ENCODE data around the gene PLCG2.

The PLCG2 gene

GRCh38 chr16:81918927-81919326 is 139.8 kb downstream of the PLCG2 start:
- Histone ChIP-seq H3K4me1 (ENCODE audit: control insufficient read depth, insufficient read depth, low read length) (no peaks in the 10 kb centered on the region), H3K9me3 (ENCODE audit: control insufficient read depth, insufficient read depth, low read length) (no peaks in the 10 kb centered on the region), H3K36me3 (ENCODE audit: control insufficient read depth, insufficient read depth, low read length) (no peaks in the 10 kb centered on the region), H3K9ac (ENCODE audit: low read depth, low read length) (no peak overlapping the region), H3K27me3 (ENCODE audit: control insufficient read depth, insufficient read depth, low read length) (no peaks in the 10 kb centered on the region), H3K27ac (ENCODE audit: low read depth, low read length) (no peak overlapping the region), H3K4me3 (ENCODE audit: low read depth, low read length) (no peak overlapping the region)

DNA sequence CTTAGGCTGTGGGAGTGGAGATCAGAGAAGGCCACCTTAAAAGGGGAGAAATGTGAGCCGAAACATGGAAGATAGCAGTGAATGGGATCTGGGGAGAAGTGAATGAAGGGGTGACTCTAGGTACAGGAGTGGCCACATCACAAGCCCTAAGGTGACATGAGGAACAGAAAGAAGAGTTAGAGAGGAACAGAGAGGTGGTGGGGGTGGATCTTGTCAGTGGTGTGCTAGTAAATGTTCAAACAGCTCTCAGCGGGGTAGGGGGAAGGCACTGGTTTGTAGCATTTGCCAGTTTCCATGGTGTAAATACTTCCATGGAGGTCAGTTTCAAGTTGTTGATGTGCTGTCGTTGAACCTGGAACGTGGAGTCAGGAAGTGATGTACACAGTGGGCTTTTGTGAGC is 141.4 kb downstream of the PLCG2 start:
- Histone ChIP-seq H3K4me1 (ENCODE audit: control insufficient read depth, insufficient read depth, low read length) (no peaks in the 10 kb centered on the region), H3K27me3 (ENCODE audit: control insufficient read depth, insufficient read depth, low read length) (no peaks in the 10 kb centered on the region), H3K9me3 (ENCODE audit: control insufficient read depth, insufficient read depth, low read length) (no peaks in the 10 kb centered on the region), H3K9ac (ENCODE audit: low read depth, low read length) (no peak overlapping the region), H3K4me3 (ENCODE audit: low read depth, low read length) (no peak overlapping the region), H3K27ac (ENCODE audit: low read depth, low read length) (no peak overlapping the region), H3K36me3 (ENCODE audit: control insufficient read depth, insufficient read depth, low read length) (no peaks in the 10 kb centered on the region)

GRCh38 chr16:81921085-81921814 is 142.2 kb downstream of the PLCG2 start:
- Histone ChIP-seq H3K4me3 (ENCODE audit: low read depth, low read length) (no peak overlapping the region), H3K27me3 (ENCODE audit: control insufficient read depth, insufficient read depth, low read length) (no peaks in the 10 kb centered on the region), H3K27ac (ENCODE audit: low read depth, low read length) (no peak overlapping the region), H3K9me3 (ENCODE audit: control insufficient read depth, insufficient read depth, low read length) (no peaks in the 10 kb centered on the region), H3K36me3 (ENCODE audit: control insufficient read depth, insufficient read depth, low read length) (no peaks in the 10 kb centered on the region), H3K4me1 (ENCODE audit: control insufficient read depth, insufficient read depth, low read length) (no peaks in the 10 kb centered on the region), H3K9ac (ENCODE audit: low read depth, low read length) (no peak overlapping the region)

DNA sequence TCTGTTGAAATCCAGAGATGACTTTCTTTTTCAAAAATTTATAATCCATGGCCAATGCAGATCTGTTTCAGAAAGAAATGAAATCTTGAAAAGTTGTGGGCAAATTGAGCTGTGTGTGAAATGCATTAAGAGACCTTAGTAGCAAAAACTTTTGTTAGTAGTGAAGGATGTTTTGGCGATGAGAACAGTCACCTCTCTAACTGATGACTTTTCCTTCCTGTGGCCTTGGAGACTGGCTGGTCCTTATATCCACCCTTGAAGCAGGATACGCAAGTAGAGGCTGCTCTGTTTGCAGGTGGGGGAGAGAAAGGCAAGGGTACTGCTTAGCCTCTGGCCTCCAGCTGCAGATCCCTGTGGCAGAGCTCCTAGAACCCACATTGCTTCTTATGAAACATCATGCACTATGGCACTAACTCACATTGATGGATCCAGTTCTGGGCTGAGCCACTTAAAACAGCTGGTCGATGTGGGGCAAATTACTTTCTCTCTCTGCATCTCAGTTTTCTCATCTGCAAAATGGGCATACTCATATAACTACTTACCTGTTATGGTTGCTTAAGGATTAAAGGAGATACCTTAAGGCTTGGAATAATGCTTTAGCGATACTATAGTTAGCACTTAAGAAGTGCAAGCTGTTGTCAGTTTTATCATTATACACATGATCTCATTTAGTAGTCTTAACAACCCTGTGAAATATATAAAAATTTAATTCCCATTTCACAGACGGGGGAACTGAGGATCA is 142.9 kb downstream of the PLCG2 start:
- Histone ChIP-seq H3K27me3 (ENCODE audit: control insufficient read depth, insufficient read depth, low read length) (no peaks in the 10 kb centered on the region), H3K36me3 (ENCODE audit: control insufficient read depth, insufficient read depth, low read length) (no peaks in the 10 kb centered on the region), H3K9ac (ENCODE audit: low read depth, low read length) (no peak overlapping the region), H3K9me3 (ENCODE audit: control insufficient read depth, insufficient read depth, low read length) (no peaks in the 10 kb centered on the region), H3K27ac (ENCODE audit: low read depth, low read length) (no peak overlapping the region), H3K4me3 (ENCODE audit: low read depth, low read length) (no peak overlapping the region), H3K4me1 (ENCODE audit: control insufficient read depth, insufficient read depth, low read length) (no peaks in the 10 kb centered on the region)

- no peak overlapping the region for H3K27ac ChIP-seq (ENCODE audit: low read depth, low read length)
- H3K4me1 ChIP-seq (ENCODE audit: control insufficient read depth, insufficient read depth, low read length), result no peaks in the 10 kb centered on the region
- H3K9ac ChIP-seq (ENCODE audit: low read depth, low read length), result no peak overlapping the region
- no peaks in the 10 kb centered on the region for H3K36me3 ChIP-seq (ENCODE audit: control insufficient read depth, insufficient read depth, low read length)
- no peak overlapping the region for H3K4me3 ChIP-seq (ENCODE audit: low read depth, low read length)
- H3K27me3 ChIP-seq (ENCODE audit: control insufficient read depth, insufficient read depth, low read length), result no peaks in the 10 kb centered on the region
- no peaks in the 10 kb centered on the region for H3K9me3 ChIP-seq (ENCODE audit: control insufficient read depth, insufficient read depth, low read length)
Measured at GRCh38 chr16:81923296-81923695, 144.2 kb downstream of the PLCG2 start.

DNA sequence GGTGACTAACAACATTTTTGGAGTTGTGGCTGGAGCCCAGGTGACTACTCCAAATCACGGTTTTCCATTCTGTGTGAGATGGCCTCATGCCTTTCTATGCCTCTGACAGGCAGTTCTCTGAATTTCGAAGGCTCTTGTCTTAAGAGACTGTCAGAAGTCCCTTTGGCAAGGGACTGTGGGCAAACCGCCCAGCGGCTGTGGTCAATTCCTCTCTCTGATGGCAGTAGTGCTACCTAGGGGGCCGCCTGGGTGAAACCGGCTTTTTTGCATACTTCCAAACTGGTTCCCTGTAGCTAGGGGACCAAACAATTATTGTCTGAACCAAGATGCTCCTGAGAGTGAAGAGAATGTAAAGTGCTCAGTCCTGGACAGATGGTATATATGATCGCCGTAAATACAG is 145.9 kb downstream of the PLCG2 start:
- Histone ChIP-seq H3K27ac (ENCODE audit: low read depth, low read length) (no peak overlapping the region), H3K4me3 (ENCODE audit: low read depth, low read length) (no peak overlapping the region), H3K4me1 (ENCODE audit: control insufficient read depth, insufficient read depth, low read length) (no peaks in the 10 kb centered on the region), H3K27me3 (ENCODE audit: control insufficient read depth, insufficient read depth, low read length) (no peaks in the 10 kb centered on the region), H3K36me3 (ENCODE audit: control insufficient read depth, insufficient read depth, low read length) (no peaks in the 10 kb centered on the region), H3K9ac (ENCODE audit: low read depth, low read length) (no peak overlapping the region), H3K9me3 (ENCODE audit: control insufficient read depth, insufficient read depth, low read length) (no peaks in the 10 kb centered on the region)

DNA sequence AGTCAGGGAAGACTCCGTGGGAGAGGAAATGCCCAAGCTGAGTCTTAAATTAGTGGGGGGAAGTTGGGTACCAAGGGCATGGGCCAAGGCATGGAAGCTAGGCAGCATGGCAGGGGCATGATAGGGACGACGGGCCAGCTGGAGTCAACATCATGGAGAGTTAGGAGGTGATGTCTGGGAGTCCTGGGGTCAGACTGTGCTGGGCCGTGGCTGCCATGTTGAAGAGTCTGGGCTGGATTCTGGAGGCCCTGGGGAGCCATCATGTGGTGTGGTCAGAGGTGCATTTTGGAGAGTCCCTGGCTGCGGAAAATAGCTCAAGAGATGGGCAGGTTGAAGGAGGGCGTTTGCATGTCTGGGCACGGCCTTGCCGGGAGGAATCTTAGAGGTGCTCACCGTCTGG is 146.9 kb downstream of the PLCG2 start:
- Histone ChIP-seq H3K9me3 (ENCODE audit: control insufficient read depth, insufficient read depth, low read length) (no peaks in the 10 kb centered on the region), H3K36me3 (ENCODE audit: control insufficient read depth, insufficient read depth, low read length) (no peaks in the 10 kb centered on the region)

DNA sequence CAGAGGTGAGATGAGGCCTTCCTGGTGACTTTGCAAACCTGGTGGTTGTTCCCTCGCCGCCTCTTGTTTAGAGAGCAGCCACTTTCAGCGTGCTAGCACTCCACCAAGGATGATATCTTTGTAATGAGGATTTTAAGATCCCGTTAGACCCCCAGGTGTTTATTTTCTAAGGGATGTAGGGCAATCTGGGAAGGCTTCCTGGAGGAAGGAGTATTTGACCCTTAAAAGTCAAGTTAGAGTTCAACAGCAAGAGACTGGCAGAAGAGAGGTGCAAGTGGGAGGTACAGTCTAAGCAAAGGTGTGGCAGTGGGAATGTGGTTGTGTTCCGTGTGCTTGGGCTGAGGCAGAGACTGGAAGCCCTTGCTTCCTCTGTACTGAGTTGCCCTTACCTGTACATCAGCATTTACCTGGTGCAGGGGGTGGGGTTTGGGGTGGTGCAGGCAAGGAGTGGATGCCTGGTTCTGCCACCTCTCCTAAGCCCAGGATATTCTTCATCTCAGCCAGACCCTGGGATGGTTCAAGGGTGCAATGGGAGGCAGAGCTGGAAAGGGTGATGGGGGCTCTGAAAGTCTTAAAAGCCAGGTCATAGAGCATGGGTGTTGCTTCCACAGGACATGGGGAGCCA is 148.6 kb downstream of the PLCG2 start:
- H3K4me1 ChIP-seq (ENCODE audit: control insufficient read depth, insufficient read depth, low read length), result no peaks in the 10 kb centered on the region

More for the DNA sequence above, 146.9 kb downstream of the PLCG2 start:
- Histone ChIP-seq H3K4me3 (ENCODE audit: low read depth, low read length) (no peak overlapping the region), H3K4me1 (ENCODE audit: control insufficient read depth, insufficient read depth, low read length) (no peaks in the 10 kb centered on the region), H3K27ac (ENCODE audit: low read depth, low read length) (no peak overlapping the region), H3K27me3 (ENCODE audit: control insufficient read depth, insufficient read depth, low read length) (no peaks in the 10 kb centered on the region), H3K9ac (ENCODE audit: low read depth, low read length) (no peak overlapping the region)

GRCh38 chr16:81928271-81928918 is 149.3 kb downstream of the PLCG2 start:
- Histone ChIP-seq H3K36me3 (ENCODE audit: control insufficient read depth, insufficient read depth, low read length) (no peaks in the 10 kb centered on the region), H3K27ac (ENCODE audit: low read depth, low read length) (no peak overlapping the region), H3K9ac (ENCODE audit: low read depth, low read length) (no peak overlapping the region), H3K9me3 (ENCODE audit: control insufficient read depth, insufficient read depth, low read length) (no peaks in the 10 kb centered on the region), H3K4me1 (ENCODE audit: control insufficient read depth, insufficient read depth, low read length) (no peaks in the 10 kb centered on the region), H3K4me3 (ENCODE audit: low read depth, low read length) (no peak overlapping the region), H3K27me3 (ENCODE audit: control insufficient read depth, insufficient read depth, low read length) (no peaks in the 10 kb centered on the region)

More for the DNA sequence above, 148.6 kb downstream of the PLCG2 start:
- Histone ChIP-seq H3K4me3 (ENCODE audit: low read depth, low read length) (no peak overlapping the region), H3K9ac (ENCODE audit: low read depth, low read length) (no peak overlapping the region), H3K27ac (ENCODE audit: low read depth, low read length) (no peak overlapping the region), H3K9me3 (ENCODE audit: control insufficient read depth, insufficient read depth, low read length) (no peaks in the 10 kb centered on the region), H3K36me3 (ENCODE audit: control insufficient read depth, insufficient read depth, low read length) (no peaks in the 10 kb centered on the region), H3K27me3 (ENCODE audit: control insufficient read depth, insufficient read depth, low read length) (no peaks in the 10 kb centered on the region)

- Histone ChIP-seq H3K4me3 (ENCODE audit: low read depth, low read length) (no peak overlapping the region), H3K27ac (ENCODE audit: low read depth, low read length) (no peak overlapping the region), H3K9ac (ENCODE audit: low read depth, low read length) (no peak overlapping the region), H3K4me1 (ENCODE audit: control insufficient read depth, insufficient read depth, low read length) (no peaks in the 10 kb centered on the region), H3K9me3 (ENCODE audit: control insufficient read depth, insufficient read depth, low read length) (no peaks in the 10 kb centered on the region), H3K27me3 (ENCODE audit: control insufficient read depth, insufficient read depth, low read length) (no peaks in the 10 kb centered on the region), H3K36me3 (ENCODE audit: control insufficient read depth, insufficient read depth, low read length) (no peaks in the 10 kb centered on the region)
Measured at GRCh38 chr16:81928975-81929374, 149.9 kb downstream of the PLCG2 start.

GRCh38 chr16:81929841-81930240 is 150.8 kb downstream of the PLCG2 start:
- H3K4me1 ChIP-seq (ENCODE audit: control insufficient read depth, insufficient read depth, low read length), result no peaks in the 10 kb centered on the region
- H3K9ac ChIP-seq (ENCODE audit: low read depth, low read length), result no peak overlapping the region
- H3K27me3 ChIP-seq (ENCODE audit: control insufficient read depth, insufficient read depth, low read length), result no peaks in the 10 kb centered on the region
- no peaks in the 10 kb centered on the region for H3K36me3 ChIP-seq (ENCODE audit: control insufficient read depth, insufficient read depth, low read length)
- H3K4me3 ChIP-seq (ENCODE audit: low read depth, low read length), result no peak overlapping the region
- H3K9me3 ChIP-seq (ENCODE audit: control insufficient read depth, insufficient read depth, low read length), result no peaks in the 10 kb centered on the region
- no peak overlapping the region for H3K27ac ChIP-seq (ENCODE audit: low read depth, low read length)

All from HUES48 (cell line).